Natural killer cell (primary cell): ENCODE results near the gene CYP11A1. TPM values are rescaled to one million over a fixed set of nuclear protein-coding genes. Genes with fewer than 3 reads are reported as not detected.

Experiments used
- ATAC-seq, 3 donors: fragments of 150-1000 bp in 2 of 3; fragments of 200-7000 bp in 1 of 3; cut with Tn5 transposase; 1 replicate in 1 of 3; 2 replicates in 2 of 3; pipeline ENCODE4 v1.10.0; 2021; ENCODE audit warnings: mild to moderate bottlenecking in 2 of 3, moderate library complexity in 2 of 3
- DNase-seq, 2 donors: peaks; one replicate each; pipeline versions ENCODE4 v3.0.0 to v3.0.0-alpha.2; 2013 to 2021; ENCODE audit warnings: mixed read lengths in 1 of 2
- H3K27ac ChIP-seq: one replicate; pipeline ENCODE4 v1.5.1; 2013; ENCODE audit warnings: mild to moderate bottlenecking, low read length
- H3K27me3 ChIP-seq: one replicate; pipeline ENCODE4 v1.6.1; 2013; ENCODE audit warnings: low read length; ENCODE audit not compliant: control insufficient read depth, insufficient read depth
- H3K36me3 ChIP-seq: one replicate; pipeline ENCODE4 v1.6.1; 2013; ENCODE audit warnings: low read length; ENCODE audit not compliant: control insufficient read depth, insufficient read depth
- H3K4me1 ChIP-seq: one replicate; pipeline ENCODE4 v1.6.1; 2013; ENCODE audit warnings: low read length; ENCODE audit not compliant: control insufficient read depth, insufficient read depth
- H3K4me3 ChIP-seq: one replicate; pipeline ENCODE4 v1.5.1; 2013; ENCODE audit warnings: low read length
- H3K9me3 ChIP-seq: one replicate; pipeline ENCODE4 v1.6.1; 2013; ENCODE audit warnings: low read length; ENCODE audit not compliant: control insufficient read depth, insufficient read depth
- H3K27ac Mint-ChIP-seq, 2 donors: one replicate each; pipeline ENCODE4 v1.8.0; 2022; ENCODE audit warnings: mild to moderate bottlenecking in 2 of 2, mixed read lengths in 2 of 2, moderate library complexity in 1 of 2
- H3K27me3 Mint-ChIP-seq, 2 donors: one replicate each; pipeline ENCODE4 v1.8.0; 2022; ENCODE audit warnings: low read depth in 2 of 2, mixed read lengths in 2 of 2
- H3K36me3 Mint-ChIP-seq: one replicate; pipeline ENCODE4 v1.8.0; 2022; ENCODE audit warnings: mixed read lengths
- H3K4me1 Mint-ChIP-seq, 2 donors: one replicate each; pipeline ENCODE4 v1.8.0; 2022; ENCODE audit warnings: mixed read lengths in 2 of 2
- H3K4me3 Mint-ChIP-seq: one replicate; pipeline ENCODE4 v1.8.0; 2022; ENCODE audit warnings: mild to moderate bottlenecking, moderate library complexity, mixed read lengths
- H3K9me3 Mint-ChIP-seq, 2 donors: one replicate each; pipeline ENCODE4 v1.8.0; 2022; ENCODE audit warnings: mixed read lengths in 2 of 2
- CTCF ChIP-seq: fragments of 200-600 bp; IDR thresholded peaks from one replicate; pipeline ENCODE4 v1.8.0; 2022; ENCODE audit warnings: antibody characterized with exemption
- WGBS: methylation state at CpG from one replicate; pipeline ENCODE4 v1.1.7; 2013; ENCODE audit warnings: missing lambda C conversion rate; ENCODE audit not compliant: insufficient coverage; 5-methylcytosine and 5-hydroxymethylcytosine counted together
- intact Hi-C: fragments of 100-400 bp; cut with micrococcal nuclease; formaldehyde crosslinking; loops from one replicate; pipeline ENCODE4 v1.14.2; 2022
- total RNA-seq, 4 donors: library from RNA; stranded (reverse); fragments of 120-200 nt in 1 of 4; gene quantifications; one replicate each; pipeline versions ENCODE4 v1.2.3 to v1.2.4, GENCODE V29; 2013 to 2022

Gene CYP11A1
- total RNA-seq, 3 donors from 2014 or later (not counting 1 experiment from before 2014, with no cell fraction given), result 5.1 TPM; not detected in 2

DNA sequence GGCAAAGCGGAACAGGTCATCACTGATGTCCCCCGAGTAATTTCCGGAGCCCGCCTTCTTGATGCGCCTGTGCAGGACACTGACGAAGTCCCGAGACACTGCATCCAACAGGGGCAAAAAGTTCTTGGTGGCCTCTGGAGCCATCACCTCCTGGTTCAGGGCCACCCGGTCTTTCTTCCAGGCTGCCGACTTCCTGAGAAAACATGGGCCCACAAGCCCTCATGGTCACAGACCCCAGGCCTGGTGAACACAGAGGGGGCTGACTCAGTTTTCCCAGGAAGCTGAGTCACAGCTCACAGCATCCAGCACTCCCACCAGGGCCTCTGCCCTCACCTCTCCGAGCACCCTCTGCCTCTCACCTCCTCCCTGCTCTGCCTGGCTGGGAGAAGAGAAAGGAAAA is 22.4 kb downstream of the CYP11A1 start:
- Histone ChIP-seq H3K27ac (no peak overlapping the region), H3K27me3 (no peaks in the 10 kb centered on the region), H3K4me3 (no peak overlapping the region), H3K9me3 (no peaks in the 10 kb centered on the region), H3K36me3 (no peaks in the 10 kb centered on the region), H3K4me1 (no peaks in the 10 kb centered on the region)
- Mint-ChIP-seq H3K36me3 (no peaks in the 10 kb centered on the region), H3K27ac (no peak overlapping the region), H3K4me1 (no peaks in the 10 kb centered on the region), H3K4me3 (no peak overlapping the region), H3K27me3 (peaks cover 0 to 3% of the 10 kb centered on the region in 2 donors), H3K9me3 (no peaks in the 10 kb centered on the region)
- intact Hi-C loops, result no loop called here
- 90% methylated on average over 10 of the region's 10 CpGs for WGBS
- no peak for TF ChIP-seq CTCF
- no peak for ATAC-seq
- DNase-seq, result no peak

DNA sequence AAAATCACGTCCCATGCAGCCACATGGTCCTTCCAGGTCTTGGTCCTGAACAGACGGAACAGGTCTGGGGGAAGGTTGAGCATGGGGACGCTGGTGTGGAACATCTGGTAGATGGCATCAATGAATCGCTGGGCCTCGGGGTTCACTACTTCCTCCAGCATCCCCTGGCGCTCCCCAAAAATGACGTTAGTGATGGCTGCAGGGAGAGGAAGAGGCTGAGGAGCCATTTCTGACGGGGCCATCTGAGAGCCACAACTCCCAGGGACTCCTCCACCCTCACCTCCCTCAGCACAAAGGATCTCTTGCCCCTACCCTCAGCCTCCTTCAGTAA is 23.7 kb downstream of the CYP11A1 start:
- no peaks in the 10 kb centered on the region for H3K36me3 ChIP-seq
- Mint-ChIP-seq H3K36me3 (no peaks in the 10 kb centered on the region), H3K4me1 (no peaks in the 10 kb centered on the region), H3K9me3 (no peaks in the 10 kb centered on the region), H3K4me3 (no peak overlapping the region), H3K27me3 (peaks cover 0 to 3% of the 10 kb centered on the region in 2 donors), H3K27ac (no peak overlapping the region)
- no peak for ATAC-seq
- H3K27me3 ChIP-seq, result no peaks in the 10 kb centered on the region
- no peak for TF ChIP-seq CTCF
- no peak for DNase-seq
- no peaks in the 10 kb centered on the region for H3K4me1 ChIP-seq
- H3K27ac ChIP-seq, result no peak overlapping the region
- no peak overlapping the region for H3K4me3 ChIP-seq
- H3K9me3 ChIP-seq, result no peaks in the 10 kb centered on the region
- intact Hi-C loops, result no loop called here
- WGBS, result 80% methylated on average over 8 of the region's 8 CpGs

DNA sequence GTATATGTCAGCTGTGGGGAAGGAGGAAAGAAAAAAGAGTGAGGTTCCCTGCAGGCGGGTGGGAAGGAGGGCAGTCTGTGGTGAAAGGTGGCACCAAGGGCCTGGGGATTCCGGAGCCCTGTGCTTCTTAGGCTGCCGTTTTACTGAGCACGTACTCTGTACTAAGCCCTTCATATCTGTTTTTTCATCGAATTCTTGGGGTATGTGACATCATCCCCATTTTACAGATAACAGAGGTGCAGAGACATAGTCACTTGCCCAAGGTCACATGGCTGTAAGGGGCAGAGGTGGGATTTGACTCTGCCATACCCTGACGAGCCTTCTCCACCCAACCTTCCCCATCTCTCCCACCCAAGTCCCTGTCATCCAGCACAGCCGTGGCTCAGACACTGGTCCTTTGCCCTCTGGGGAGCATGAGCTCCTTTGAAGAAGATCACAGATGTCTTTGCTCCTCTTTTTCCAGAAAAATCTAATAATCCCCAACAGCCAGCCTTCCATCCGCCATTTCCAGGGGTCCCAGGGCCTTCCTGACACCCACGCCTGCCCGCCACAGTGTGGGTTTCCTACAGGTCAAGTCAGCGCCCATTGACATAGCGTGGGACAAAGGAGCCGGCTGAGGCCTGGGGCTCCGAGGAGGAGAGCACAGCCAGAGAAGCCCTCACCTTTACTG is 24.2 kb downstream of the CYP11A1 start:
- no peak overlapping the region for H3K4me3 ChIP-seq
- no peaks in the 10 kb centered on the region for H3K27me3 ChIP-seq
- Mint-ChIP-seq H3K4me3 (no peak overlapping the region), H3K4me1 (no peaks in the 10 kb centered on the region), H3K9me3 (no peaks in the 10 kb centered on the region), H3K27me3 (peaks cover 0 to 3% of the 10 kb centered on the region in 2 donors), H3K27ac (no peak overlapping the region), H3K36me3 (no peaks in the 10 kb centered on the region)
- no peaks in the 10 kb centered on the region for H3K36me3 ChIP-seq
- no peak for TF ChIP-seq CTCF
- no peaks in the 10 kb centered on the region for H3K4me1 ChIP-seq
- DNase-seq (no peak), ATAC-seq (peak in 1 of 3 donors; percentile 51)
- intact Hi-C loops, result no loop called here
- WGBS, result 91% methylated on average over 14 of the region's 14 CpGs
- no peak overlapping the region for H3K27ac ChIP-seq
- H3K9me3 ChIP-seq, result no peaks in the 10 kb centered on the region

GRCh38 chr15:74340150-74340549 is 27.3 kb downstream of the CYP11A1 start:
- intact Hi-C loops, result no loop called here
- peaks cover 0 to 5% of the 10 kb centered on the region in 2 donors for H3K4me1 Mint-ChIP-seq
- Histone ChIP-seq H3K27ac (no peak overlapping the region), H3K4me1 (no peaks in the 10 kb centered on the region), H3K36me3 (no peaks in the 10 kb centered on the region), H3K4me3 (no peak overlapping the region), H3K9me3 (no peaks in the 10 kb centered on the region), H3K27me3 (no peaks in the 10 kb centered on the region)
- H3K27ac Mint-ChIP-seq, result no peak overlapping the region
- H3K27me3 Mint-ChIP-seq, result no peaks in the 10 kb centered on the region
- DNase-seq (no peak), ATAC-seq (peak in 1 of 3 donors; percentile 22)
- WGBS, result 74% methylated on average over 4 of the region's 4 CpGs
- no peak overlapping the region for H3K4me3 Mint-ChIP-seq
- no peaks in the 10 kb centered on the region for H3K9me3 Mint-ChIP-seq
- TF ChIP-seq CTCF, result no peak
- H3K36me3 Mint-ChIP-seq, result no peaks in the 10 kb centered on the region
